RWPE1 (cell line): ENCODE measurements around the gene CLGN.

Experiments used
- CTCF ChIA-PET: fragments of 350-600 bp; sonication (Branson Sonifier 250); formaldehyde crosslinking; extraction: SDS; loops from one replicate; lab custom pipeline; 2021; lab: Yijun Ruan, JAX
- POLR2A ChIA-PET: fragments of 400-600 bp; formaldehyde crosslinking; extraction: SDS; loops from one replicate; lab custom pipeline; 2020; ENCODE audit warnings: antibody characterized with exemption; ENCODE audit not compliant: low non-redundant PET; lab: Yijun Ruan, JAX
- DNase-seq: peaks from one replicate; pipeline ENCODE4 v3.0.0; 2012; ENCODE audit warnings: low spot score
- H3K27ac ChIP-seq: fragments of 450-650 bp; 2 replicates; pipeline ENCODE4 v1.5.1; 2017
- CTCF ChIP-seq: fragments of 450-650 bp; conservative IDR thresholded peaks from 2 replicates; pipeline ENCODE4 v1.5.1; 2017; ENCODE audit warnings: low read depth, mild to moderate bottlenecking

The CLGN gene

GRCh38 chr4:140363558-140363957 is 63.9 kb downstream of the CLGN start:
- H3K27ac ChIP-seq, result no peak overlapping the region
- DNase-seq, result no peak
- ChIA-PET CTCF (interaction anchor here (1.1 kb wide), 1 partner anchor 712 kb away, joined by 4 read pairs; no protein-coding TSS in a partner anchor), POLR2A (no interaction called here)
- no peak for TF ChIP-seq CTCF

GRCh38 chr4:140363051-140363450 is 64.4 kb downstream of the CLGN start:
- H3K27ac ChIP-seq, result no peak overlapping the region
- ChIA-PET CTCF (interaction anchor here (1.1 kb wide), 1 partner anchor 712 kb away, joined by 4 read pairs; no protein-coding TSS in a partner anchor), POLR2A (no interaction called here)
- no peak for DNase-seq
- no peak for TF ChIP-seq CTCF

GRCh38 chr4:140361099-140361498 is 66.3 kb downstream of the CLGN start:
- no peak for DNase-seq
- POLR2A ChIA-PET, result no interaction called here
- CTCF ChIA-PET, result interaction anchor here (0.6 to 1.4 kb wide), 4 partner anchors 14 to 248 kb away, joined by 3 to 26 read pairs (median 3); no protein-coding TSS in a partner anchor
- no peak overlapping the region for H3K27ac ChIP-seq
- TF ChIP-seq CTCF, result no peak

GRCh38 chr4:140359562-140360427 is 67.7 kb downstream of the CLGN start:
- ChIA-PET CTCF (interaction anchor here (0.6 to 1.9 kb wide), 38 partner anchors 9 to 1537 kb away, joined by 3 to 26 read pairs (median 3); partner anchors contain the start of genes ELMOD2 and SCOC), POLR2A (no interaction called here)
- TF ChIP-seq CTCF, result peak; percentile 88
- peak; percentile 55 for DNase-seq
- H3K27ac ChIP-seq, result no peak overlapping the region

GRCh38 chr4:140358281-140358680 is 69.2 kb downstream of the CLGN start:
- no peak overlapping the region for H3K27ac ChIP-seq
- POLR2A ChIA-PET, result no interaction called here
- DNase-seq, result no peak
- CTCF ChIA-PET, result interaction anchor here (0.9 kb wide), 1 partner anchor 624 kb away, joined by 3 read pairs; no protein-coding TSS in a partner anchor
- no peak for TF ChIP-seq CTCF

GRCh38 chr4:140357868-140358267 is 69.6 kb downstream of the CLGN start:
- no peak overlapping the region for H3K27ac ChIP-seq
- DNase-seq, result no peak
- TF ChIP-seq CTCF, result no peak
- CTCF ChIA-PET, result no interaction called here
- POLR2A ChIA-PET, result interaction anchor here (0.7 kb wide), 1 partner anchor 193 kb away, joined by 3 read pairs; no protein-coding TSS in a partner anchor
